OCI-LY1 (cell line): ENCODE measurements around the gene EMID1.

ENCODE experiments used
- EZH2 ChIP-seq: fragments of 200-600 bp; sonication (generic), shearing (Covaris generic); IDR thresholded peaks from 2 replicates; pipeline ENCODE4 v1.8.0; 2017; ENCODE audit warnings: borderline replicate concordance, mixed run types, mild to moderate bottlenecking, antibody characterized with exemption, low read length, moderate library complexity, mixed read lengths
- TF ChIP-seq, protein P1 (sequence below): fragments of 200-600 bp; sonication (generic), shearing (Covaris generic); IDR thresholded peaks from 2 replicates; pipeline ENCODE4 v1.5.1; 2017; ENCODE audit warnings: mild to moderate bottlenecking, antibody characterized with exemption, low read length, moderate library complexity, mixed read lengths

DNA sequence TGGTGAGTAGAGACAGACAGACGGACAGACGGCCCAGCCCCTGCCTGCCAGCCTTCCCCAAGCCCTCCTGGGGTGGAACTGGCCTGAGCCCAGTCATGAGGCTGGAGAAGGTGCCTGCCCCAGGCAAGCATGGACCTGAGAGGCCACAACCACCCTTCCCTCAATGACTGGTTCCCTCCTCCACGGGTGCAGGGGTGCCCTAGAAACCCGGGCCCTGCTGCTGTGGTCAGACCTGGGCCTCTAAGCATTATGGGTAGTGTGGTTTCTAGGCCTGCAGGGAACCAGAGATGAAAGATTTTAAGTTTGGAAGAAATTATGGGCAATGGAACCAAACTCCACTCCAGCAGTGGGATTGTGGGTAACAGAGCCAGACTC is 48.6 kb downstream of the EMID1 start:
- TF ChIP-seq EZH2: no peak
- TF ChIP-seq, protein P1, sequence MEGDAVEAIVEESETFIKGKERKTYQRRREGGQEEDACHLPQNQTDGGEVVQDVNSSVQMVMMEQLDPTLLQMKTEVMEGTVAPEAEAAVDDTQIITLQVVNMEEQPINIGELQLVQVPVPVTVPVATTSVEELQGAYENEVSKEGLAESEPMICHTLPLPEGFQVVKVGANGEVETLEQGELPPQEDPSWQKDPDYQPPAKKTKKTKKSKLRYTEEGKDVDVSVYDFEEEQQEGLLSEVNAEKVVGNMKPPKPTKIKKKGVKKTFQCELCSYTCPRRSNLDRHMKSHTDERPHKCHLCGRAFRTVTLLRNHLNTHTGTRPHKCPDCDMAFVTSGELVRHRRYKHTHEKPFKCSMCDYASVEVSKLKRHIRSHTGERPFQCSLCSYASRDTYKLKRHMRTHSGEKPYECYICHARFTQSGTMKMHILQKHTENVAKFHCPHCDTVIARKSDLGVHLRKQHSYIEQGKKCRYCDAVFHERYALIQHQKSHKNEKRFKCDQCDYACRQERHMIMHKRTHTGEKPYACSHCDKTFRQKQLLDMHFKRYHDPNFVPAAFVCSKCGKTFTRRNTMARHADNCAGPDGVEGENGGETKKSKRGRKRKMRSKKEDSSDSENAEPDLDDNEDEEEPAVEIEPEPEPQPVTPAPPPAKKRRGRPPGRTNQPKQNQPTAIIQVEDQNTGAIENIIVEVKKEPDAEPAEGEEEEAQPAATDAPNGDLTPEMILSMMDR: no peak
